ENCODE measurements around the gene PDE4D.
"Not testable (repeated sequence)": the region's sequence is repeated elsewhere in the genome, so short reads cannot be mapped to it uniquely, and the experiment has no call there.

PDE4D gene

GRCh38 chr5:59328709-59329296, 564.7 kb downstream of the PDE4D start:
- in situ Hi-C loops (cut with MboI; ENCODE audit: low pct_unique_long_range_greater_than_20kb, low sequenced_read_pairs): no loop called here
- DNase-seq: no peak

- in situ Hi-C loops (cut with MboI; ENCODE audit: low pct_unique_long_range_greater_than_20kb, low sequenced_read_pairs): no loop called here
- no peak for DNase-seq
These were observed 566.1 kb downstream of the PDE4D start for GRCh38 chr5:59327191-59327980.

GRCh38 chr5:59326596-59326995, 566.9 kb downstream of the PDE4D start:
- DNase-seq: no peak
- in situ Hi-C loops (cut with MboI; ENCODE audit: low pct_unique_long_range_greater_than_20kb, low sequenced_read_pairs): no loop called here

GRCh38 chr5:59325070-59325469, 568.5 kb downstream of the PDE4D start:
- no peak for DNase-seq
- in situ Hi-C loops (cut with MboI; ENCODE audit: low pct_unique_long_range_greater_than_20kb, low sequenced_read_pairs): no loop called here

- in situ Hi-C loops (cut with MboI; ENCODE audit: low pct_unique_long_range_greater_than_20kb, low sequenced_read_pairs): no loop called here
- DNase-seq: no peak
These were observed 570.6 kb downstream of the PDE4D start for GRCh38 chr5:59322894-59323293.

GRCh38 chr5:59322058-59322457, 571.5 kb downstream of the PDE4D start:
- in situ Hi-C loops (cut with MboI; ENCODE audit: low pct_unique_long_range_greater_than_20kb, low sequenced_read_pairs): no loop called here
- no peak for DNase-seq

GRCh38 chr5:59321642-59322041, 571.9 kb downstream of the PDE4D start:
- no peak for DNase-seq

GRCh38 chr5:59320420-59320819, 573.1 kb downstream of the PDE4D start:
- in situ Hi-C loops (cut with MboI; ENCODE audit: low pct_unique_long_range_greater_than_20kb, low sequenced_read_pairs): no loop called here
- no peak for DNase-seq

More at GRCh38 chr5:59321642-59322041, 571.9 kb downstream of the PDE4D start:
- in situ Hi-C loops (cut with MboI; ENCODE audit: low pct_unique_long_range_greater_than_20kb, low sequenced_read_pairs): no loop called here

- no peak for DNase-seq
- in situ Hi-C loops (cut with MboI; ENCODE audit: low pct_unique_long_range_greater_than_20kb, low sequenced_read_pairs): no loop called here
These were observed 574.3 kb downstream of the PDE4D start for GRCh38 chr5:59319250-59319649.

- DNase-seq: peak; percentile 40
- in situ Hi-C loops (cut with MboI; ENCODE audit: low pct_unique_long_range_greater_than_20kb, low sequenced_read_pairs): no loop called here
These were observed 575.7 kb downstream of the PDE4D start for GRCh38 chr5:59317774-59318205.

GRCh38 chr5:59317023-59317773, 576.3 kb downstream of the PDE4D start:
- in situ Hi-C loops (cut with MboI; ENCODE audit: low pct_unique_long_range_greater_than_20kb, low sequenced_read_pairs): no loop called here
- peak; percentile 55 for DNase-seq

- in situ Hi-C loops (cut with MboI; ENCODE audit: low pct_unique_long_range_greater_than_20kb, low sequenced_read_pairs): no loop called here
- no peak for DNase-seq
These were observed 581.3 kb downstream of the PDE4D start for GRCh38 chr5:59312223-59312622.

GRCh38 chr5:59308685-59309084, 584.8 kb downstream of the PDE4D start:
- DNase-seq; in situ Hi-C loops (cut with MboI; ENCODE audit: low pct_unique_long_range_greater_than_20kb, low sequenced_read_pairs): not testable (repeated sequence)

- DNase-seq; in situ Hi-C loops (cut with MboI; ENCODE audit: low pct_unique_long_range_greater_than_20kb, low sequenced_read_pairs): not testable (repeated sequence)
These were observed 590.2 kb downstream of the PDE4D start for GRCh38 chr5:59303289-59303716.

- in situ Hi-C loops (cut with MboI; ENCODE audit: low pct_unique_long_range_greater_than_20kb, low sequenced_read_pairs); DNase-seq: not testable (repeated sequence)
These were observed 591.0 kb downstream of the PDE4D start for GRCh38 chr5:59302509-59302908.

GRCh38 chr5:59301727-59302126, 591.8 kb downstream of the PDE4D start:
- peak; percentile 95 for DNase-seq
- in situ Hi-C loops (cut with MboI; ENCODE audit: low pct_unique_long_range_greater_than_20kb, low sequenced_read_pairs): no loop called here

GRCh38 chr5:59300930-59301329, 592.6 kb downstream of the PDE4D start:
- in situ Hi-C loops (cut with MboI; ENCODE audit: low pct_unique_long_range_greater_than_20kb, low sequenced_read_pairs): no loop called here
- DNase-seq: no peak

- DNase-seq: no peak
- in situ Hi-C loops (cut with MboI; ENCODE audit: low pct_unique_long_range_greater_than_20kb, low sequenced_read_pairs): no loop called here
These were observed 594.5 kb downstream of the PDE4D start for GRCh38 chr5:59299006-59299405.

- in situ Hi-C loops (cut with MboI; ENCODE audit: low pct_unique_long_range_greater_than_20kb, low sequenced_read_pairs): no loop called here
- no peak for DNase-seq
These were observed 596.9 kb downstream of the PDE4D start for GRCh38 chr5:59296317-59297264.
